ENCODE measurements around the gene FBXO30.

Gene FBXO30

DNA sequence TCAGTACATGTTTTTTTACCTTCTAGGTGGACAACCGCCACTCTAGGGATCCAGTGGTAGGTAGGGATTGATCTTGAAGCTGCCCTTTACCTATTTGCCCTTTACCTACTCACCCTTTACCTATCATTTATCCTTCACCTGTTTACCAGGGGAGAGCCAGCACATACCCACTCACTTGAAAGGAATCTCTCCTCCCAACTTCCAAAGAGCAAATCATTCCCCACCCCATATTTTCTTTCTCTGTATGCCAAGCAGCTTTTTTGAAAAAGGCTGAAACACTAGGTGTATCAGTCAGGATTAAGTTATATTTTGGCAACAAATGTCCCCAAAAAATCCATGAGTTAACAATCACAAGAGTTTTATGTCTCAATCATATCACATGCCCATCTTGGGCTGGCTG is 68.7 kb downstream of the FBXO30 start:
- no peak for DNase-seq (ENCODE audit: low read depth)
- H3K4me3 ChIP-seq (ENCODE audit: low read depth, low read length), result no peak overlapping the region
- TF ChIP-seq, protein P1, sequence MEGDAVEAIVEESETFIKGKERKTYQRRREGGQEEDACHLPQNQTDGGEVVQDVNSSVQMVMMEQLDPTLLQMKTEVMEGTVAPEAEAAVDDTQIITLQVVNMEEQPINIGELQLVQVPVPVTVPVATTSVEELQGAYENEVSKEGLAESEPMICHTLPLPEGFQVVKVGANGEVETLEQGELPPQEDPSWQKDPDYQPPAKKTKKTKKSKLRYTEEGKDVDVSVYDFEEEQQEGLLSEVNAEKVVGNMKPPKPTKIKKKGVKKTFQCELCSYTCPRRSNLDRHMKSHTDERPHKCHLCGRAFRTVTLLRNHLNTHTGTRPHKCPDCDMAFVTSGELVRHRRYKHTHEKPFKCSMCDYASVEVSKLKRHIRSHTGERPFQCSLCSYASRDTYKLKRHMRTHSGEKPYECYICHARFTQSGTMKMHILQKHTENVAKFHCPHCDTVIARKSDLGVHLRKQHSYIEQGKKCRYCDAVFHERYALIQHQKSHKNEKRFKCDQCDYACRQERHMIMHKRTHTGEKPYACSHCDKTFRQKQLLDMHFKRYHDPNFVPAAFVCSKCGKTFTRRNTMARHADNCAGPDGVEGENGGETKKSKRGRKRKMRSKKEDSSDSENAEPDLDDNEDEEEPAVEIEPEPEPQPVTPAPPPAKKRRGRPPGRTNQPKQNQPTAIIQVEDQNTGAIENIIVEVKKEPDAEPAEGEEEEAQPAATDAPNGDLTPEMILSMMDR (IDR thresholded peaks at IDR 0.05; ENCODE audit: low read depth, low read length, missing control alignments), result no peak

- no peak for DNase-seq (ENCODE audit: low read depth)
- no peak overlapping the region for H3K4me3 ChIP-seq (ENCODE audit: low read depth, low read length)
- TF ChIP-seq, protein P1 (IDR thresholded peaks at IDR 0.05; ENCODE audit: low read depth, low read length, missing control alignments), result no peak
These were observed 70.0 kb downstream of the FBXO30 start for GRCh38 chr6:145744619-145745018.
